GM12875 (cell line): ENCODE data around the gene ARIH2.

Experiments used
- H3K4me3 ChIP-seq: one replicate; pipeline ENCODE4 v1.5.1; 2011; ENCODE audit warnings: low read depth, low read length, control low read depth
- TF ChIP-seq, protein P1 (sequence below): IDR thresholded peaks from 2 replicates; pipeline ENCODE4 v1.5.1; 2011; ENCODE audit warnings: low read depth, mild to moderate bottlenecking, control low read depth, inconsistent platforms, low read length, moderate library complexity, borderline replicate concordance; ENCODE audit not compliant: insufficient read depth

Gene ARIH2

DNA sequence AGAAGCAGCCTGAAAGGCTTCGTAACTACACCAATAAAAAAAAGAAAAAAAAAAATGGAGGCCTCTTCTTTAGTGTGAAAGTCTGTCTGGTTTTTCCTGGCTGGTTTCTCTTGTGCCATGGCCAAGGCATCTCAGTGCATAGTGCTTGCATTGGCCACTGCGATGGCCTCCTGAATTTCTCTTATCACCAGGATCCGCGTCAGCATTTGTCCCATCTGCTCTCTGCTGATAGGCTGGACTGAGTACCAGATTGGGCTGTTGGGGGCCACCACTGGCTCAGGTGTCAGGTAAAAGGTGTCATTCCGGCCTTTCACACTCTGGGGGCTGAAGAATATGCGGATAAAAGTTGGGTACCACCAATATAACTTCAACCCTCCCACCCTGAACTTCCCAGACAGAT lies 111.7 kb downstream of the ARIH2 start:
- TF ChIP-seq, protein P1, sequence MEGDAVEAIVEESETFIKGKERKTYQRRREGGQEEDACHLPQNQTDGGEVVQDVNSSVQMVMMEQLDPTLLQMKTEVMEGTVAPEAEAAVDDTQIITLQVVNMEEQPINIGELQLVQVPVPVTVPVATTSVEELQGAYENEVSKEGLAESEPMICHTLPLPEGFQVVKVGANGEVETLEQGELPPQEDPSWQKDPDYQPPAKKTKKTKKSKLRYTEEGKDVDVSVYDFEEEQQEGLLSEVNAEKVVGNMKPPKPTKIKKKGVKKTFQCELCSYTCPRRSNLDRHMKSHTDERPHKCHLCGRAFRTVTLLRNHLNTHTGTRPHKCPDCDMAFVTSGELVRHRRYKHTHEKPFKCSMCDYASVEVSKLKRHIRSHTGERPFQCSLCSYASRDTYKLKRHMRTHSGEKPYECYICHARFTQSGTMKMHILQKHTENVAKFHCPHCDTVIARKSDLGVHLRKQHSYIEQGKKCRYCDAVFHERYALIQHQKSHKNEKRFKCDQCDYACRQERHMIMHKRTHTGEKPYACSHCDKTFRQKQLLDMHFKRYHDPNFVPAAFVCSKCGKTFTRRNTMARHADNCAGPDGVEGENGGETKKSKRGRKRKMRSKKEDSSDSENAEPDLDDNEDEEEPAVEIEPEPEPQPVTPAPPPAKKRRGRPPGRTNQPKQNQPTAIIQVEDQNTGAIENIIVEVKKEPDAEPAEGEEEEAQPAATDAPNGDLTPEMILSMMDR: no peak
- H3K4me3 ChIP-seq: no peak overlapping the region

DNA sequence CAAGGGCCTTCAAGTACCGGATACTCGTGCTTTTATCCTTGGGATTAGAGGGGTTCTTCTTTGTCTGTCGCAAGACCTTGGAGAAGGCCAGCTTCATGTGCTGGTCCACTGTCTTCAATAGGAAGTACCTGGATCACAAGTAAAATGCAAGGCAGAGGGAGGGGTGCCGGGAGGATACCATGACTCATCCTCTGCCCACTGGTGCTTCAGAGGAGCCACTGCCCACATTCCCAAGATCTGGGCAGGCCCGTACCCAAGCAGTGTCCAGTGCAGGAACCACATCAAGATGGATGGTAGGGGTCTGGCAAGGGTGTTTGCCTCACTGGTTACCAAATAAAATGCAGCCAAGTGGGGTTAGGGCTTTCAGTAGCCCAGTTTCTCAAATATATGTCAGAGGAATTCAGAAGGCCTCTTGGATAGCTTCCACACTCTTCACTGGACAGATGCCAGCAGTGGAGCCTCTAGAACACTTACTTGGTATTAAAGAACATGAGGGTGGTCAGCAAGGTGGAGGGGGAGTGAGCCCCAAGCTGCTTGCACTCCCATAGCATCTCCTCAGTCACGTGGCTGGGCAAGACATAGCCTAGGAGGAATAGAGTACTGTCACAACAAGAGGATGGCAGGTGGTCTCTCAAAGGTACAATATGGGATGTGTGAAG lies 114.1 kb downstream of the ARIH2 start:
- H3K4me3 ChIP-seq: no peak overlapping the region
- TF ChIP-seq, protein P1: no peak

DNA sequence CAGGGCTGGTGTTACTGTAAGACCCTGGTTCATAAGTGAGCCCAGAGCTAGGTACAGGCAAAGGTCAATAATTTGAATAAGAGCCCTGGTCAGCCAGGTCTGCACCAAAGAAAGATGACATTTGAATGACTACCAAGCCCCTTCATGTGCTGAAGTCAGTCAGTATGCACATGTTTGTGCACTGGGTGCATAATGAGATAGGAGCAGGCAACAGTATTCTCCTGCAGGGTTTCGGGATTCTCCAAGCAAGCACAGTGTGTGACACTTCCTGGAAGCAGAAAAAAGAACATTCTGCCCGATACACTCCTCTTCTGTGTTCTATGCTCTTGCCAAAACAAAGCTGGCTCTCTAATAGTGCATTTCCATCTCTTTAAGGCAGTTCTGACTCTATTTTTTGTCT lies 116.0 kb downstream of the ARIH2 start:
- TF ChIP-seq, protein P1: no peak
- no peak overlapping the region for H3K4me3 ChIP-seq

DNA sequence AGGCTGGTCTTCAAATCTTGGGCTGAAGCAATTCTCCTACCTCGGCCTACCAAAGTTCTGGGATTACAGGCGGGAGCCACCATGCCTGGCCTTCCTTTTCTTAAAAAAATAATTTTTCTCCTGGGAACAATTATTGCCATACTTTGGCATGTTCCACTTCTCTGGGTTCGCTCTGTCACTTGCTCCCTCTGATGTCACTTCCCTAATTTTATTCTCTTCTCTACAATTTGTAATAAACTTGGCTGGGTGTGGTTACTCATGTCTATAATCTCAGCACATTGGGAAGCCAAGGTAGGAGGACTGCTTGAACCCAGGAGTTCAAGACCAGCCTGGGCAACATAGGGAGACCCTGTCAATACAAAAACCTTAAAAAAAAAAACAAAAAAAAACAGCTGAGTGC lies 116.6 kb downstream of the ARIH2 start:
- H3K4me3 ChIP-seq: no peak overlapping the region
- TF ChIP-seq, protein P1: no peak
